NCI-H146 (cell line): ENCODE measurements around the gene KIF2C.
"Not testable (repeated sequence)": the region's sequence is repeated elsewhere in the genome, so short reads cannot be mapped to it uniquely, and the experiment has no call there.

Experiments used
- DNase-seq: peaks from one replicate; lab custom pipeline; 2025; lab: John Stamatoyannopoulos, UW

KIF2C gene

GRCh38 chr1:44775930-44776729, 36.5 kb downstream of the KIF2C start:
- DNase-seq = no peak

GRCh38 chr1:44776730-44777068, 37.1 kb downstream of the KIF2C start:
- no peak for DNase-seq

GRCh38 chr1:44777547-44777946, 37.9 kb downstream of the KIF2C start:
- no peak for DNase-seq

GRCh38 chr1:44777969-44778635, 38.5 kb downstream of the KIF2C start:
- DNase-seq = no peak

GRCh38 chr1:44778705-44779576, 39.3 kb downstream of the KIF2C start:
- no peak for DNase-seq

- no peak for DNase-seq
These were observed 41.0 kb downstream of the KIF2C start for GRCh38 chr1:44780583-44781121.

GRCh38 chr1:44783697-44784093, 44.1 kb downstream of the KIF2C start:
- DNase-seq = no peak

GRCh38 chr1:44784094-44785028, 44.7 kb downstream of the KIF2C start:
- peak; percentile 37 for DNase-seq

- no peak for DNase-seq
These were observed 45.4 kb downstream of the KIF2C start for GRCh38 chr1:44785029-44785380.

GRCh38 chr1:44785501-44786137, 46.0 kb downstream of the KIF2C start:
- no peak for DNase-seq

- DNase-seq = no peak
These were observed 46.7 kb downstream of the KIF2C start for GRCh38 chr1:44786138-44786840.

- DNase-seq = no peak
These were observed 47.3 kb downstream of the KIF2C start for GRCh38 chr1:44786841-44787426.

- DNase-seq = no peak
These were observed 47.9 kb downstream of the KIF2C start for GRCh38 chr1:44787506-44787905.

GRCh38 chr1:44788120-44788860, 48.7 kb downstream of the KIF2C start, which contains the start of gene BEST4:
TSS of gene BEST4 (minus strand) at chr1:44788170. CDS start at chr1:44787705, 465 bp downstream.
- DNase-seq = no peak

GRCh38 chr1:44790968-44791801, 51.5 kb downstream of the KIF2C start:
- peak; percentile 19 for DNase-seq

- no peak for DNase-seq
These were observed 53.3 kb downstream of the KIF2C start for GRCh38 chr1:44792736-44793502.

GRCh38 chr1:44797886-44798285, 58.2 kb downstream of the KIF2C start:
- not testable (repeated sequence) for DNase-seq
